Heart right ventricle (tissue), 16 donors: ENCODE results near the gene KCNIP1. TPM values are rescaled to one million over a fixed set of nuclear protein-coding genes. Genes with fewer than 3 reads are reported as not detected.

Source experiments
- ATAC-seq, 8 donors: fragments of 200-7000 bp; cut with Tn5 transposase; one replicate each; pipeline ENCODE4 v1.9.1; 2020; ENCODE audit warnings: mild to moderate bottlenecking in 8 of 8, moderate library complexity in 8 of 8, moderate number of reproducible peaks in 1 of 8
- DNase-seq, 2 donors: peaks; one replicate each; pipeline ENCODE4 v3.0.0-alpha.2; 2020
- H3K27ac ChIP-seq, 10 donors: fragments of 200-600 bp; sonication (generic) in 2 of 10; one replicate each; pipeline versions ENCODE4 v1.5.0 to v1.8.0; 2020 to 2022; ENCODE audit warnings: mild to moderate bottlenecking in 3 of 10
- H3K27me3 ChIP-seq, 7 donors: fragments of 200-600 bp; one replicate each; pipeline ENCODE4 v1.8.0; 2021 to 2022; ENCODE audit warnings: mild to moderate bottlenecking in 2 of 7
- H3K36me3 ChIP-seq, 9 donors: fragments of 200-600 bp; sonication (generic) in 1 of 9; one replicate each; pipeline versions ENCODE4 v1.5.0 to v1.8.0; 2020 to 2022; ENCODE audit warnings: mild to moderate bottlenecking in 2 of 9
- H3K4me1 ChIP-seq, 9 donors: fragments of 200-600 bp; sonication (generic) in 1 of 9; one replicate each; pipeline versions ENCODE4 v1.5.0 to v1.8.0; 2020 to 2022; ENCODE audit warnings: mild to moderate bottlenecking in 4 of 9
- H3K4me3 ChIP-seq, 10 donors: fragments of 200-600 bp; sonication (generic) in 2 of 10; one replicate each; pipeline versions ENCODE4 v1.5.0 to v1.8.0; 2020 to 2022; ENCODE audit warnings: mild to moderate bottlenecking in 7 of 10, moderate library complexity in 2 of 10
- H3K9me3 ChIP-seq, 11 donors: fragments of 200-600 bp in 10 of 11; sonication (generic) in 2 of 11; one replicate each; pipeline versions ENCODE4 v1.5.0 to v1.8.0; 2013 to 2022; ENCODE audit warnings: mild to moderate bottlenecking in 2 of 11, control low read depth in 1 of 11, moderate library complexity in 1 of 11
- CTCF ChIP-seq, 9 donors: fragments of 200-600 bp; sonication (generic) in 2 of 9; IDR thresholded peaks; one replicate each; pipeline versions ENCODE4 v1.5.0 to v1.8.0; 2021 to 2022; ENCODE audit warnings: antibody characterized with exemption in 9 of 9, mild to moderate bottlenecking in 5 of 9, moderate library complexity in 1 of 9
- WGBS, 2 donors: extraction: QIAGEN DNeasy Blood & Tissue Kit; methylation state at CpG; one replicate each; pipeline ENCODE4 v1.1.7; 2013; ENCODE audit warnings: inconsistent platforms in 1 of 2; 5-methylcytosine and 5-hydroxymethylcytosine counted together
- intact Hi-C, 10 donors: fragments of 100-400 bp; cut with DNase I; formaldehyde crosslinking; loops; one replicate each; pipeline versions ENCODE4 v1.11.1 to v1.14.2; 2022
- polyA plus RNA-seq, 2 donors: library from polyadenylated mRNA; stranded (reverse); fragments of 200-250 nt; gene quantifications; one replicate each; pipeline ENCODE4 v1.2.3, GENCODE V29; 2013
- total RNA-seq, 10 donors: library from RNA; stranded (reverse); fragmentation: NEBNext Ultra II Directional in 3 of 10; extraction: Animal tissue kit (Norgen Biotek cat#: 25700) in 3 of 10; gene quantifications; one replicate each; pipeline versions ENCODE4 v1.2.1 to v1.2.4, GENCODE V29; 2021 to 2023
- donor health status: Arrhythmogenic right ventricular cardiomyopathy.
- donor health status: ischemic (EF 13 %, LVEDD 7.1; RV severe dilation, severe dysfunction).
- donor health status: healthy with polysubstance abuse.
- donor health status: DM: no; HTN: yes; CAD: no.
- donor health status: DM: no; HTN: no; CAD: no.
- donor health status: ischemic (EF 25% LVEDD 6.9; RV normal size, moderate dysfunction).
- donor health status: ischemic (EF 25% LVEDD 5.7; RV mildly dilated, moderate dysfunction).
- donor health status: healthy.
- donor health status: DM: yes; HTN: yes; CAD: no.
- donor health status: Ischemic cardiomyopathy.
- donor health status: ischemic (EF 35%, LVEDD 5.7; RV mildly dilated, moderate dysfunction).
- donor health status: nonischemic (EF 11% LVEDD 7.7; RV severe dilation, severe dysfunction).
- donor health status: DM: yes; HTN: yes; CAD: no.
- donor health status: PGD.
- donor health status: ischemic (EF 29% LVEDD 5.4; RV normal size, mild dysfunction).
- donor health status: nonischemic (EF 23%, LVEDD 6.1; RV moderate dilation, normal function).

Gene KCNIP1
- total and polyA plus RNA-seq, 12 donors: 0.06 to 0.67 (median 0.21) TPM; not detected in 7

GRCh38 chr5:170640731-170641588, 137.1 kb downstream of the KCNIP1 start:
- no peak for TF ChIP-seq CTCF (IDR thresholded peaks at IDR 0.05)
- H3K36me3 ChIP-seq: no peaks in the 10 kb centered on the region
- DNase-seq (no peak), ATAC-seq (no peak)
- intact Hi-C loops: loop anchor here in 1 of 10 donors (10.0 kb wide), 1 partner anchor 694 kb away; no protein-coding TSS in a partner anchor
- peaks cover 0 to 13% (median 0%) of the 10 kb centered on the region in 9 donors for H3K4me1 ChIP-seq
- 84 to 87% methylated on average over 13 of the region's 13 CpGs for WGBS, 2 donors
- peaks cover 0 to 3% (median 0%) of the 10 kb centered on the region in 7 donors for H3K27me3 ChIP-seq
- no peaks in the 10 kb centered on the region for H3K9me3 ChIP-seq
- no peak overlapping the region for H3K4me3 ChIP-seq
- H3K27ac ChIP-seq: no peak overlapping the region

GRCh38 chr5:170641589-170642031, 137.8 kb downstream of the KCNIP1 start:
- TF ChIP-seq CTCF (IDR thresholded peaks at IDR 0.05): no peak
- Histone ChIP-seq H3K4me3 (no peak overlapping the region), H3K9me3 (no peaks in the 10 kb centered on the region), H3K27ac (no peak overlapping the region), H3K36me3 (no peaks in the 10 kb centered on the region), H3K27me3 (peaks cover 0 to 3% (median 0%) of the 10 kb centered on the region in 7 donors), H3K4me1 (peaks cover 0 to 13% (median 0%) of the 10 kb centered on the region in 9 donors)
- DNase-seq: no peak
- no peak for ATAC-seq
- 90 to 93% methylated on average over 15 of the region's 15 CpGs for WGBS, 2 donors
- intact Hi-C loops: loop anchor here in 1 of 10 donors (10.0 kb wide), 1 partner anchor 693 kb away; no protein-coding TSS in a partner anchor

GRCh38 chr5:170642066-170642735, 138.4 kb downstream of the KCNIP1 start:
- Histone ChIP-seq H3K9me3 (no peaks in the 10 kb centered on the region), H3K27me3 (peaks cover 0 to 3% (median 0%) of the 10 kb centered on the region in 7 donors), H3K27ac (no peak overlapping the region), H3K4me1 (peaks cover 0 to 13% (median 0%) of the 10 kb centered on the region in 9 donors), H3K36me3 (no peaks in the 10 kb centered on the region), H3K4me3 (no peak overlapping the region)
- no peak for TF ChIP-seq CTCF (IDR thresholded peaks at IDR 0.05)
- ATAC-seq (no peak), DNase-seq (no peak)
- intact Hi-C loops: loop anchor here in 1 of 10 donors (10.0 kb wide), 1 partner anchor 693 kb away; no protein-coding TSS in a partner anchor
- 89 to 91% methylated on average over 18 of the region's 18 CpGs for WGBS, 2 donors

GRCh38 chr5:170642776-170643436, 139.1 kb downstream of the KCNIP1 start:
- peak in 1 of 8 donors; percentile 51 for ATAC-seq
- no peak for TF ChIP-seq CTCF (IDR thresholded peaks at IDR 0.05)
- no peak for DNase-seq
- Histone ChIP-seq H3K4me3 (no peak overlapping the region), H3K36me3 (no peaks in the 10 kb centered on the region), H3K27me3 (peaks cover 0 to 3% (median 0%) of the 10 kb centered on the region in 7 donors), H3K4me1 (peaks cover 0 to 13% (median 0%) of the 10 kb centered on the region in 9 donors), H3K27ac (no peak overlapping the region), H3K9me3 (no peaks in the 10 kb centered on the region)
- 50 to 51% methylated on average over 3 of the region's 3 CpGs for WGBS, 2 donors
- intact Hi-C loops: loop anchor here in 1 of 10 donors (10.0 kb wide), 1 partner anchor 692 kb away; no protein-coding TSS in a partner anchor
